Activated CD4-positive, alpha-beta T cell treated with anti-CD3 and anti-CD28 coated beads for 24 hours (primary cell): ENCODE measurements around the gene IL16.

Experiments
- DNase-seq, 2 donors: peaks; one replicate each; pipeline ENCODE4 v3.0.0-alpha.2; 2020; ENCODE audit warnings: low read depth in 2 of 2

The IL16 gene

DNA sequence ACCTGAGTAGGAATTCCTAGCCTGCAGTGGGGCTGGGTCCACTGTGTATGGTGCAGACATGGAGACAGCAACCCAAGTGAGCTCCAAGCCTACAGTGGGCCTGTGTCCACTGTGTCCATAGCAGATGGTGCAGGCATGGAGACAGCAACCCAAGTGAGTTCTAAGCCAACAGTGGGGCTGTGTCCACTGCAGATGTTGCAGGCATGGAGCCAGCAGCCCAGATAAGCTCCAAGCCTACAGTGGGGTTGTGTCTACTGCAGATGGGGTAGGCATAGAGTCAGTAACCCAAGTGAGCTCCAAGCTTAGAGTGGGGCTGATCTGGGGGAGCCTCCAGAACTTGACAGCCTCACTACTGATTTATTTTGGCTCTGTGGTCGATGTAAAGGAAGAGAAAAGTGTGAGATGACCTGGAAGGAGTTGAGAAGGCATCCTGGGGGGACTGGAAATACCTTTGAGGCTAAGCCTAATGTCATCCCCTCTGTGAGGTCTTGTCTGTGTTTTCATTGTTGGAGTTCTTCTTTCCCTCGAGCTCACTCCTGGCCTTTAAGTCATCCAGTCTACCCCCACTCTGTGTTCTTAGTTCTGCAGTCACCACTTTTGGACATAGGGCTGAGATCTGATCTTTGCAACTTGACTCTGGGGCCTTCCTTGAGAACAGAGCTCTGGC is 22.4 kb upstream of the IL16 start:
- DNase-seq: no peak

DNA sequence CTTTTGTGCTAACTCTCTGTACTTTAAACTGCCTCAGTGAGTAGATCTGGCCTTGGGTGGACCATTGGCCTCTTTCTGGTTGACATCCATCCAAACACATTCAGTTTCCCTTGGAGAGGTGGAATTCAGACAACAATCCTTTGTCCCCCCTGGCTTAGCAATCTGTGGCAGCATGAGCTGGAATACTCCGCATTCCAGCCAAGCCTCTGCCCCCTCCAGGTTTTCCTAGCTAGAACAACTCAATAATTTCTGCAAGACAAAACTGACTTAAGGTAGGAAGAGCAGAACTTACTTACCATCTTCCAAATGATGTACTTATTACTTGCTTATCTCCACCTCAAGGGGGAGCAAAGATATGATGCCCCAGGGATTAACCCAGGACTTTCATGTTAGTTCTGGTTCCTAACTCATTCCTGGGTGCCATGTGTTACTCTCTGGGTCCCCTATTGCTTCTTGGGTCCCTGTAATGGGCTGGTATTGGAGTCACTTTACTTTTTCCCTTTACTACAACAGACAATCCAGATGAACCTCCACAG is 21.8 kb upstream of the IL16 start:
- DNase-seq: no peak

DNA sequence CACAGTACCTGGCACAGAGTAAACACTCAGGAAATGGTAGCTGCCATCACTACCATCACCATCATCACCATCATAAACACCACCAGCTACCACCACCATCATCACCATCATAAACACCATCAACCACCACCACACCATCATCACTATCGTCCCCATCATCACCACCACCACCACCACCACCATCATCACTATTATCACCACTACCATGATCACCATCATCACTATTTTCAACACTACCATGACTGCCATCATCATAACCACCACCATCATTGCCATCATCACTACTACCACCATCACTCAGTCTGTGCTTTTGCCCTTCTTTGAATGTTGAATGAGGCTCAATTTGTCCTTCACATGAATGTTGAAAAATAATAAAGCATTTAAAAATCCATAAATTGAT is 21.2 kb upstream of the IL16 start:
- DNase-seq: no peak

- no peak for DNase-seq
Measured at GRCh38 chr15:81176291-81176893, 20.3 kb upstream of the IL16 start.

- no peak for DNase-seq
Measured at GRCh38 chr15:81178365-81178764, 18.3 kb upstream of the IL16 start.

GRCh38 chr15:81181220-81181619 is 15.5 kb upstream of the IL16 start:
- DNase-seq: no peak

DNA sequence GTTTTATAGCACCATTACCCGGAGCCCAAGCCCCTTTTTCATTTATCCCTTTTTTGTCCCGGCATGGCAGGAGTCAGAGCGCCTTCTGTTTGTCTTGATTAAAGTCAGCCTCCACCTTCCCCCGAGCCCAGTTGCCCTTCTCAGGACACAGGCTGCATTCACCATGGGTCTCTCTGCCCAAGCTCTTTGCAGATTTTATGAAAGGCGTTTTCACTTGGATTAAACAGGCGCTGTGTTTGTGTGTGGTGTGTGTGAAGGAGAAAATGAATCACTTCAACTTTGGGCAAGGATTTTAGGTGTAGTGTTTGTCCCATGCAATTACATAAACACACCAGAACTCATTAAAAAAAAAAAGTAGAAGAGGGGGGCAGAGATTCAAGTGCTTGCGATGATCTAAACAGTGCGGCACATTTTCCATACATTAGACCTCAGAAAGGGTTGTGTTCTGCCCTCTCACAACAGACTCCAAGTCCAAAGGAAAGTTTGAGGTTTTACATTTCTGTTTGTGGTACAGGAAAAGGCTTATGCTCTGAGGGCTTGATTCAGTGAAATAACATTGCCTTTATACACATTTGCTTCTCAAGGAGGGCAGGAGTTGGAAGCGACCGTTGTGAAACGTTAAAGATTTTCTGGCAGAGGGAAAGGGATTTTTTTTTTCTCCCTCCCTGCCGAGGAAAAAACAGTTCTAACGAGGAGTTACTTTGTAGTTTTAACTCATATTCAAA is 14.5 kb upstream of the IL16 start:
- no peak for DNase-seq

GRCh38 chr15:81182756-81183438 is 13.8 kb upstream of the IL16 start:
- no peak for DNase-seq

GRCh38 chr15:81183439-81183775 is 13.3 kb upstream of the IL16 start:
- DNase-seq: no peak

- no peak for DNase-seq
Measured at GRCh38 chr15:81184188-81184587, 12.5 kb upstream of the IL16 start.

DNA sequence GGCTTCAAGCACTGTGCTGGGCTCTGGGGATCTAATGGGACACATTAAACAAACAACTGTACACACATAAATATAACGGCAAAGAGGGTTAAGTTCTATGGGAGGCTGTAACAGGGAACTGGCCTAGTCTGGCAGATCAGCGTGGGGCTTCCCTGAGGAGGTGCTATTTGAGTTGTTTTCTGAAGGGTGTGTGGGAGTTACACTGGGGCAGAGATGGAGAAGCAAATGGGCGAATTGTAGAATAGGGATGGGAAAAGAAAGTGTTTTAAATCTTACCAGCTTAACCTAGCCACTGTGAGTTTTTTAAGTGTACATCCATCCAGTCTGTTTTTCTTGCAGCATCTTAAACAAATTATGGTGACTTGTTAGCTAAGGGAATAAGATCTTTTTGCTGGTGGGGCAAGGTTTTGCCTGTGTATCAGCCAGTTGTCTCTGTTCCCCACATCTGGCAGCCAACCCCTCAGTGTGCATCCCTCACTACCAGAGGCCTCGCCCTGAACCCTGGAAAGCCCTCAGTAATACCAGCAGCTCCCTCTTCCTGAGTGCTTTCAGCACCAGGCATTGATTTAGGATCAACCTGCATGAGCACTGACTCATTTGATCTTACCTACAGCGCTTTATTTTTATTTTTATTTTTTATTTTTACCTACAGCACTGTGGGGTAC is 10.9 kb upstream of the IL16 start:
- no peak for DNase-seq

DNA sequence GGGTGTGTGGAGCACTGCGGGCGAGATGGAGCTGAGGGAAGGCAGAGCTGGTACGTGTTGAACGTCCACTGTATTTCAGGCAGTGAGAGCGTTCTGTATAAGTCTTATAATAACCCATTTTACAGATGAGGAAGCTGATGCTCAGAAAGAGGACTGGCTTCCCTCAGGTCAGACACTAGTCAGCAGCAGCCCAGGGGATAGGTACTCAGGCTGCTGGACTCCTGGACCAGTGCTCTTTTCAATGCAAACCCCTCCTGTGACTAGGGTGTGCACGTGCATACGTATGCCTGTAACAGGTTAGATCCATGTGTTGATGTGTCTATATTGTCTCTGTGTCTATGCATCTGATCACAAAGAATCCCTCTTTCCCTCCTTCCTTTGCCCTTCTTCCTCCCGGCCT is 8.3 kb upstream of the IL16 start:
- DNase-seq: no peak

GRCh38 chr15:81189583-81190283 is 6.9 kb upstream of the IL16 start:
- DNase-seq: no peak

DNA sequence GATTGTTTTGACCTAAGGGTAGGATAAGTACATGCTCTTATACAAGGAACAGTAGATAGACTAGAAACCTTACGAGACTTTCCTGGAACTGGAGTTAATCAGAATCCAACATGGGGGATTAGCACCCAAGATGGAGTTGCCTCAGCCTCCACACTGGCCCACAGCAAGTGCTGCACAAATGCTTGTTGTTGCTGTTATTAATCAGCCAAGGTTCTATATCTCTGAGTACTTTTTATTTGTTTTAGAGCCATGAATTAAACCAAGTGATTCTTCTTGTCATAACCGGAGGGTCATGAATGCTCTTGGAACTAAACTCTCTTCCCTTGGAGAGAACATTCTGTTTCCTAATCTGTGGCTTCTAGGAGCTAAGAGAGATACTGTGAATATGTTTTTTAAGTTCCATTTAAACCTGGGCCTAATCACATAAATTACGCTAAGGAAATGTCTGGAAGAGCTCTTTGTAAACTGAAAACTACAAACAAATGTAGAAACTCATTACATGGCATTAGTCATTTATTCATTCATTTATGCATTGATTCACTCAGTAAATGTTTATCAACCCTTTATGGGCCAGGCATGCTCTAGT is 5.7 kb upstream of the IL16 start:
- DNase-seq: no peak

DNA sequence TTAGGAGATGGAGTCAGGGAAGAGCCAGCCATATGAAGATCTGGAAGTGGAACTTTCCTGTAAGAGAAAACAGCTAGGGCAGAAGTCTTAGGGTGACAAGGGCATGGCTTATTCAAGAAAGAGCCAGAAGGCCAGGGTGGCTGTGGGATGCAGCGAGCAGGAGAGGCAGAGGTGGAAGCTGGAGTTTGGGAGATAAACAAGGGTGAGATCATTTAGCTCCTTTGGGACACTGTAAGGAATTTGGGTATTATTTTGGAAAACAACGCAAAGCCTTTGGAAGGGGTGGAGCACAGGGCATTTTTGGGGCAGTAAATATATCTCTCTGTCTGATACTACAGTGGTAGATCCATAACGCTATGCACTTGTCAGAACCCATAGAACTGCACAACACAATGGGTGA is 5.0 kb upstream of the IL16 start:
- DNase-seq: no peak

- DNase-seq: no peak
Measured at GRCh38 chr15:81194723-81195122, 2.0 kb upstream of the IL16 start.

- no peak for DNase-seq
Measured at GRCh38 chr15:81195339-81195864, 1.3 kb upstream of the IL16 start.

DNA sequence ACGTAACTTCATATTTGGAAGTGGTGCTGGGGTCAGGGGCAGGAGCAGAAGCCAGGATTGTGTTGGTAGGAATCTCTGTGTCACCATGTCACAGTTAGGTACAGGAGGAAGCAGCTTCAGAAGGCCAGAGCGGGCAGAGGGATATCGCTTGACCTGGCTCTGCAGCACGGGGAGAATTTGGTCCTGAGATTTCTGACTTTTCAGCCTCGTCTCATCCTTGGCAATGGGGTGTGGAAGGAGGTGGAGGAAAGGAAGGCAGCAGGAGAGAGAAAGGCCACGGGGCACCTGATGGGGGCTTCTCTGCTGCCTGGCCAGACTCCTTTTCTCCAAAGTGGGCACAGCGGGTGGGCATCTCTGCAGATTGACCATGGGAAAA is 564 bp downstream of the IL16 start:
- DNase-seq: no peak

DNA sequence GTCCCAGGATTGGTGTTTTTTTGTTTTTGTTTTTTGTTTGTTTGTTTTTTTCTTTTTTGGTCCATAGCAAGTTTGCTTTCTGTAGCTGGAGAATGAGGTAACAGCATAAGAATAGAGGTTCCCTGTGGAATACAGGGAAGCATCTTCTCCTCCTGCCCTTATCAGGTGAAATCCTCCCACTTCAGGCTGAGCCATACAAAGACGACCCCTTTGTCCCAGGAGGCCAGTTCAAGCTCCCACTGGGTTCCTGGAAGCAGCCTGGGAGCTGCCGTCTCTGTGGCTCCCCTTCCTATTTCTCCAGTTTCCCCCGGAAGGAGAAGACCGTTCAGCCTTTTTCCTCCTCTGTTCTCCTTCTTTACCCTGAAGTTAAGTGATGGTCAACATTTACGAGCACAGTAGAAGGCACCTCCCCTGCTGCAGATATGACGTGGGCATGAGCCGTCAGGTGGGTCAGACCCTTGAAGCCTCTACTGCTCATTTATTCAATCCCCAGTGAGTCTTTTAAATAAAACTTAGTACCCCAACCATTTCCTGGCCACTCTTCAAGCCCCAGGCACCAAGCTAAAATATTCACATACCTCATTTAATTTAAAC is 1.1 kb downstream of the IL16 start:
- DNase-seq: no peak

- no peak for DNase-seq
Measured at GRCh38 chr15:81199031-81199779, 2.5 kb downstream of the IL16 start.
